GM12878 (cell line): ENCODE measurements around the gene PGAM2. TPM values are rescaled to one million over a fixed set of nuclear protein-coding genes. Genes with fewer than 3 reads are reported as not detected.
A peak's percentile ranks its signal among the peaks of the same experiment; 100 is the strongest.

Experiments
- CHD2 ChIP-seq: IDR thresholded peaks from 2 replicates; pipeline ENCODE4 v1.6.1; 2011; ENCODE audit warnings: low read depth, low read length, improper control_type of control experiment, borderline replicate concordance
- PAX8 ChIP-seq: fragments of 450-650 bp; IDR thresholded peaks from 2 replicates; pipeline ENCODE4 v1.6.1; 2017; ENCODE audit warnings: mild to moderate bottlenecking, moderate library complexity
- POLR2A ChIP-seq: IDR thresholded peaks from 2 replicates; pipeline ENCODE4 v1.6.1; 2011; ENCODE audit warnings: low read depth, mild to moderate bottlenecking, low read length
- POLR2AphosphoS5 ChIP-seq: IDR thresholded peaks from 2 replicates; pipeline ENCODE4 v1.6.1; 2011; ENCODE audit warnings: mild to moderate bottlenecking, low read length, inconsistent platforms
- SP1 ChIP-seq: IDR thresholded peaks from one replicate; pipeline ENCODE4 v1.6.1; 2011; ENCODE audit warnings: low read depth, low read length
- SREBF2 ChIP-seq: IDR thresholded peaks from 2 replicates; pipeline ENCODE4 v1.6.1; 2012; ENCODE audit warnings: mild to moderate bottlenecking, low read length
- polyA plus RNA-seq, 11 experiments: library from polyadenylated mRNA; depleted of rRNA in 4 of 11; unstranded in 6 of 11; stranded (reverse) in 5 of 11; fragments of >200 nt; fragmentation: Nextera tagmentation in 4 of 11; fragmentation: Illumina TruSeq in 1 of 11; extraction: Ambion mirVana in 4 of 11; extraction: Trizol in 1 of 11; gene quantifications; 1 replicate in 1 of 11; 2 replicates in 10 of 11; pipeline versions ENCODE4 v1.2.1 to v1.2.3, GENCODE V29; 2011 to 2016; ENCODE audit warnings: inconsistent platforms in 2 of 11, missing spikeins in 2 of 11, low read depth in 1 of 11
- total RNA-seq, 4 experiments: library from RNA; depleted of rRNA in 3 of 4; stranded (reverse); fragments of >200 nt in 3 of 4; fragmentation: Illumina TruSeq in 1 of 4; extraction: Trizol in 1 of 4; gene quantifications; 2 replicates each; pipeline versions ENCODE4 v1.2.1 to v1.2.3, GENCODE V29; 2013 to 2021
- TF ChIP-seq, protein P1 (sequence below): fragments of 450-650 bp; IDR thresholded peaks from 2 replicates; pipeline ENCODE4 v1.6.1; 2017; ENCODE audit warnings: mild to moderate bottlenecking, moderate library complexity
- TF ChIP-seq, protein P2 (sequence below): fragments of 450-650 bp; IDR thresholded peaks from 2 replicates; pipeline ENCODE4 v1.6.1; 2017; ENCODE audit warnings: low read depth, mild to moderate bottlenecking, moderate library complexity
- TF ChIP-seq, protein P3 (sequence below): IDR thresholded peaks from 2 replicates; pipeline ENCODE4 v1.6.1; 2012; ENCODE audit warnings: low read depth, low read length, improper control_type of control experiment
- TF ChIP-seq, protein P4 (sequence below): fragments of 450-650 bp; IDR thresholded peaks from 2 replicates; pipeline ENCODE4 v1.6.1; 2018; ENCODE audit warnings: mild to moderate bottlenecking, low read depth, moderate library complexity; ENCODE audit not compliant: partially characterized antibody
- TF ChIP-seq, protein P5 (sequence below): IDR thresholded peaks from 2 replicates; pipeline ENCODE4 v1.6.1; 2011; ENCODE audit warnings: mild to moderate bottlenecking, low read depth, low read length, moderate library complexity; ENCODE audit not compliant: insufficient replicate concordance

Gene PGAM2
- total and polyA plus RNA-seq, 10 of the 15 experiments (the other 5 are each of a cell fraction or from before 2014, with no cell fraction given): not detected

DNA sequence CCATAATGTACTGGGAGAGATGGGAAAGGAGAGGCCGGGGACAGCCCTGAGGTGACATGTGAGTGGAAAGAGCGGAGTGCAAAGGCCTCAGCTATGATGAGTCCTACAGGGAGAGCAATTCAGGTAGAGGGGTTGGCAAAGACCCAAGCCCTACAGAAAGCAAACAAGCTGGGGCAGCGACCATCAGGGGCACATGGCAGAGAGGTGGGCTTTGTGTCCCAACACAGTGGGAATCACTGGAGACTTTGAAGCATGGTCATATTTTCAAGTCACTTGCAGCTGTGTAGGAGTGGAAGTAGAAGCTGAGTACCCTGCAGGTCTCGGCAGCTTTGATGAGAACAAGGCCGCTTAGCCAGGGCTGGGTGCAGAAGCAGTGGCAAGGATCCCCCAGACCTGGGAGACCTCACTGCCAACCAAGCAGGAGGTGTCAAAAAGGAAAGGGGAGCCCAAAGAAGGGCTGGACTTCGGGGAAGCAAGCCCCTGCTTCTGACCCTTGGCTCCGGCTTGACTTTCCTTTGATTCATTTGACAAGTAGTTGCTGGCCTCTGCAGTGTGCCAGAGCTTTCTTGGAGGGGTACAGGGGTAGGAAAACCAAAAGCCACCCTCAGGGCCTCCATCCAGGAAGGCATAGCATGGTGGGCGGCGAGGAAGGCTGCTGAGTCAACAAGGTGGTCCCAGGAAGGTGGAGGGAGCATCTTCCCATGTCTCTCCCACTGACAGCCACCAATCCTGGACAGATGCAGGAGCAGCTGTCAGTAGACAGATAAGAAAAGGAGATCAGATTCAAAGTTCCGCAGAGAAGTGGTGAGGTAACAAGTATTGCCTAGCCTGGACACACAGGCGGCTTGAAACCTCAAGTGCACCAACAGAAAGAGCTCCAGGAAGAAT, 1.9 kb upstream of the PGAM2 start (continued):
- TF ChIP-seq, protein P1, sequence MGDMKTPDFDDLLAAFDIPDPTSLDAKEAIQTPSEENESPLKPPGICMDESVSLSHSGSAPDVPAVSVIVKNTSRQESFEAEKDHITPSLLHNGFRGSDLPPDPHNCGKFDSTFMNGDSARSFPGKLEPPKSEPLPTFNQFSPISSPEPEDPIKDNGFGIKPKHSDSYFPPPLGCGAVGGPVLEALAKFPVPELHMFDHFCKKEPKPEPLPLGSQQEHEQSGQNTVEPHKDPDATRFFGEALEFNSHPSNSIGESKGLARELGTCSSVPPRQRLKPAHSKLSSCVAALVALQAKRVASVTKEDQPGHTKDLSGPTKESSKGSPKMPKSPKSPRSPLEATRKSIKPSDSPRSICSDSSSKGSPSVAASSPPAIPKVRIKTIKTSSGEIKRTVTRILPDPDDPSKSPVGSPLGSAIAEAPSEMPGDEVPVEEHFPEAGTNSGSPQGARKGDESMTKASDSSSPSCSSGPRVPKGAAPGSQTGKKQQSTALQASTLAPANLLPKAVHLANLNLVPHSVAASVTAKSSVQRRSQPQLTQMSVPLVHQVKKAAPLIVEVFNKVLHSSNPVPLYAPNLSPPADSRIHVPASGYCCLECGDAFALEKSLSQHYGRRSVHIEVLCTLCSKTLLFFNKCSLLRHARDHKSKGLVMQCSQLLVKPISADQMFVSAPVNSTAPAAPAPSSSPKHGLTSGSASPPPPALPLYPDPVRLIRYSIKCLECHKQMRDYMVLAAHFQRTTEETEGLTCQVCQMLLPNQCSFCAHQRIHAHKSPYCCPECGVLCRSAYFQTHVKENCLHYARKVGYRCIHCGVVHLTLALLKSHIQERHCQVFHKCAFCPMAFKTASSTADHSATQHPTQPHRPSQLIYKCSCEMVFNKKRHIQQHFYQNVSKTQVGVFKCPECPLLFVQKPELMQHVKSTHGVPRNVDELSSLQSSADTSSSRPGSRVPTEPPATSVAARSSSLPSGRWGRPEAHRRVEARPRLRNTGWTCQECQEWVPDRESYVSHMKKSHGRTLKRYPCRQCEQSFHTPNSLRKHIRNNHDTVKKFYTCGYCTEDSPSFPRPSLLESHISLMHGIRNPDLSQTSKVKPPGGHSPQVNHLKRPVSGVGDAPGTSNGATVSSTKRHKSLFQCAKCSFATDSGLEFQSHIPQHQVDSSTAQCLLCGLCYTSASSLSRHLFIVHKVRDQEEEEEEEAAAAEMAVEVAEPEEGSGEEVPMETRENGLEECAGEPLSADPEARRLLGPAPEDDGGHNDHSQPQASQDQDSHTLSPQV: no peak
- TF ChIP-seq, protein P2, sequence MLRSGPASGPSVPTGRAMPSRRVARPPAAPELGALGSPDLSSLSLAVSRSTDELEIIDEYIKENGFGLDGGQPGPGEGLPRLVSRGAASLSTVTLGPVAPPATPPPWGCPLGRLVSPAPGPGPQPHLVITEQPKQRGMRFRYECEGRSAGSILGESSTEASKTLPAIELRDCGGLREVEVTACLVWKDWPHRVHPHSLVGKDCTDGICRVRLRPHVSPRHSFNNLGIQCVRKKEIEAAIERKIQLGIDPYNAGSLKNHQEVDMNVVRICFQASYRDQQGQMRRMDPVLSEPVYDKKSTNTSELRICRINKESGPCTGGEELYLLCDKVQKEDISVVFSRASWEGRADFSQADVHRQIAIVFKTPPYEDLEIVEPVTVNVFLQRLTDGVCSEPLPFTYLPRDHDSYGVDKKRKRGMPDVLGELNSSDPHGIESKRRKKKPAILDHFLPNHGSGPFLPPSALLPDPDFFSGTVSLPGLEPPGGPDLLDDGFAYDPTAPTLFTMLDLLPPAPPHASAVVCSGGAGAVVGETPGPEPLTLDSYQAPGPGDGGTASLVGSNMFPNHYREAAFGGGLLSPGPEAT: no peak
- no peak for TF ChIP-seq SREBF2
- TF ChIP-seq, protein P3, sequence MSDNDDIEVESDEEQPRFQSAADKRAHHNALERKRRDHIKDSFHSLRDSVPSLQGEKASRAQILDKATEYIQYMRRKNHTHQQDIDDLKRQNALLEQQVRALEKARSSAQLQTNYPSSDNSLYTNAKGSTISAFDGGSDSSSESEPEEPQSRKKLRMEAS: no peak
- no peak for TF ChIP-seq CHD2
- TF ChIP-seq POLR2A: peak; percentile 61
- TF ChIP-seq, protein P4, sequence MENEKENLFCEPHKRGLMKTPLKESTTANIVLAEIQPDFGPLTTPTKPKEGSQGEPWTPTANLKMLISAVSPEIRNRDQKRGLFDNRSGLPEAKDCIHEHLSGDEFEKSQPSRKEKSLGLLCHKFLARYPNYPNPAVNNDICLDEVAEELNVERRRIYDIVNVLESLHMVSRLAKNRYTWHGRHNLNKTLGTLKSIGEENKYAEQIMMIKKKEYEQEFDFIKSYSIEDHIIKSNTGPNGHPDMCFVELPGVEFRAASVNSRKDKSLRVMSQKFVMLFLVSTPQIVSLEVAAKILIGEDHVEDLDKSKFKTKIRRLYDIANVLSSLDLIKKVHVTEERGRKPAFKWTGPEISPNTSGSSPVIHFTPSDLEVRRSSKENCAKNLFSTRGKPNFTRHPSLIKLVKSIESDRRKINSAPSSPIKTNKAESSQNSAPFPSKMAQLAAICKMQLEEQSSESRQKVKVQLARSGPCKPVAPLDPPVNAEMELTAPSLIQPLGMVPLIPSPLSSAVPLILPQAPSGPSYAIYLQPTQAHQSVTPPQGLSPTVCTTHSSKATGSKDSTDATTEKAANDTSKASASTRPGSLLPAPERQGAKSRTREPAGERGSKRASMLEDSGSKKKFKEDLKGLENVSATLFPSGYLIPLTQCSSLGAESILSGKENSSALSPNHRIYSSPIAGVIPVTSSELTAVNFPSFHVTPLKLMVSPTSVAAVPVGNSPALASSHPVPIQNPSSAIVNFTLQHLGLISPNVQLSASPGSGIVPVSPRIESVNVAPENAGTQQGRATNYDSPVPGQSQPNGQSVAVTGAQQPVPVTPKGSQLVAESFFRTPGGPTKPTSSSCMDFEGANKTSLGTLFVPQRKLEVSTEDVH: no peak
- TF ChIP-seq SP1: no peak
- TF ChIP-seq, protein P5, sequence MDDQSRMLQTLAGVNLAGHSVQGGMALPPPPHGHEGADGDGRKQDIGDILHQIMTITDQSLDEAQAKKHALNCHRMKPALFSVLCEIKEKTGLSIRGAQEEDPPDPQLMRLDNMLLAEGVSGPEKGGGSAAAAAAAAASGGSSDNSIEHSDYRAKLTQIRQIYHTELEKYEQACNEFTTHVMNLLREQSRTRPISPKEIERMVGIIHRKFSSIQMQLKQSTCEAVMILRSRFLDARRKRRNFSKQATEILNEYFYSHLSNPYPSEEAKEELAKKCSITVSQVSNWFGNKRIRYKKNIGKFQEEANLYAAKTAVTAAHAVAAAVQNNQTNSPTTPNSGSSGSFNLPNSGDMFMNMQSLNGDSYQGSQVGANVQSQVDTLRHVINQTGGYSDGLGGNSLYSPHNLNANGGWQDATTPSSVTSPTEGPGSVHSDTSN: peak; percentile 13
- TF ChIP-seq PAX8: no peak
- peak; percentile 15; the same call in 1 of the 2 replicates for TF ChIP-seq POLR2AphosphoS5
